Amniotic stem cell (primary cell): Measurements from ENCODE around the gene RFESD.
"Not testable (repeated sequence)": the region's sequence is repeated elsewhere in the genome, so short reads cannot be mapped to it uniquely, and the experiment has no call there.

Source experiments
- DNase-seq: peaks from one replicate; lab custom pipeline; 2025; lab: John Stamatoyannopoulos, UW

Gene RFESD

DNA sequence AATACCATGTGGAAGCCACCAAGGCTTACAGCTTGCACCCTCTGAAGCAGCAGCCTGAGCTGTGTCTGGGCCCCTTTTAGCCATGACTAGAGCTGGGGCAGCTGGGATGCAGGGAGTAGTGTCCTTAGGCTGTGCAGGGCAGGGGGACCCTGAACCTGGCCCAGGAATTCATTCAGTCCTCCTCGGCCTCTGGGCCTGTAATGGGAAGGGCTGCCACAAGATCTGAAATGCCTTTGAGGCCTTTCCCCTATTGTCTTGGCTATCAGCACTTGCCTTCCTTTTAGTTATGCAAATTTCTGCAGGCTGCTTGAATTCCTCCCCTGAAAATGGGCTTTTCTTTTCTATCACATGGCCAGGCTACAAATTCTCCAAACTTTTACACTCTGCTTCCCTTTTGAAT, 17.6 kb upstream of the RFESD start:
- no peak for DNase-seq

DNA sequence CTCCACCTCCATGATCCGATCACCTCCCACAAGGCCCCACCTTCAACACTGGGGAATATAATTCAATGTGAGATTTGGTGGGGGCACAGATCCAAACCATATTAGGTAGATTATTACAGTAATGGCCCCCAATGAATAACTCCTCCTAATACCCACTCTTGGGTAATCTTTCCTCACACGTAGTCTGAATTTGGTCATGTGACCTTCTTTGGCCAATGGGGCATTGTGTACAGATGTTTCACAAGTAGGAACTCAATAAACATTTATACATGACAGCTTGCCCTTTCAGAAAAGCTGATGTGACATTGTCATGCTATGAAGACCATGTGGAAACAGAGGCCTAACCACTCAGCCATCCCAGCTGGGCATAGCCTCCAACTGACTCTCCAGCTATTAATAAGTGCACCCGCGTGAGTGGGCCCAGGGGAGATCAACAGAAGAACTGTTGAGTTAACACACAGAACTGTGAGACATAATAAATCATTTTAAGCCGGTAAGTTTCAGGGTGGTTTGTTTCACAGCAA, 16.1 kb upstream of the RFESD start:
- no peak for DNase-seq

DNA sequence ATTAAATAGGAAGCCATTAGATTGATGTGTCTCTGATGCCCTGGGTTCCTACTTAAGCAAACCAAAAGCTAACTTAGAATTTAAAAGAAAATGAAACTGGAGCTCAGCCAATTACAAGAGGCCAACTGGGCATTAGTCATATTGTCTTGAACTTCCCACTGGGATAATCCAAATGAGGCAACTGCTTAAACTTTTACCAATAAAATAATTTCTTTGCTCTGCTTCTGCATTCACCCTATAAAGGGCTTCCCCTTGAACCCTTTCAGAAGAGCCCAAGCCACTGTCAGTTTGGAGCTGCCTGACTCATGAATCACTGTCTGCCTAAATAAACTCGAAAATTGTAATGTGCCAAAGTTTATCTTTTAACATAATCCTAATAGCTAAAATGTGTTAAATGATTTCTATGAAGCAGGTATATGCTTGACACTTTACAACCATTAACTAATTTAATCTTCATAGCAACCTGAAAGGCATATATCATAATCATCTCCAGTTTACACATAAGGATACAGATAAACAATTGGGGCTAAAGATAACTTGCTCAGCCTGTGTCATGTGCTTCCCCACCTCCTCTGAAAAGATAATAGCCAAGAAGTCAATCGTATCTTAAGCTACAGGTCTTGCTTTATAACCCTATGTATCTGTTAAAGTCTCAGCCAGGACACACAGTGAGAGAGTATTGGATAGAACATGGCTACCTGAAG, 15.2 kb upstream of the RFESD start:
- DNase-seq, result peak; percentile 63

DNA sequence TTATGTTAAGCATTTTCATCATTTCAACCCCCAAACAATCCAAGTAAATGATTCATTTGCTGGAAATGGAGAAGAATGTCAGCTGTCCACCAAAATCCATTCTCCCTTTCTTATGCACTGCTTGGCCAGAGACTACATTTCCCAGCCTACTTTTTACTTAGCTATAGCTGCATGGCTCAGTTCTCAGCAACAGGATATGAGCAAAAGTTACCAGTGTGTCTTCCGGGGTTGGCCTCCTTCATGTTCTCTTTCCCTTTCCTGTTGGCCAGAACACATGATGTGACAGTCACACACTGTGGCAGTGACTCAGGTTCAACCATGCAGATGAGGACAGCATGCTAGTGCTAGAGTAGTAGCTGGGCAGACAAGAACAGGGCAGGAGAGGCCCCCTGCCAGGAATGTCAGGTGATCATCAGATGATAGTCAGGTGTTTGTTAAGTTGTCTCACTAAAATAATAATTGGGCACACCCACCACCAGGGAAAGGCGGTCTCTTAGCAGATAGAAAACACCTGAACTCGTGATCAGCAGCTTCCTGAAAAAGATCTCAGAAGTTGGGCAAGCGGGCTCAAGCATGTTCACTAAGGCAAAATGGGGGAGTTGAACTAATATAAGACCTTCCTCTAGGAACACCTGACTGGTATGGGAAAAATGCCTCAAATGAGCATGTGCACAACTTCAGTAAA, 14.4 kb upstream of the RFESD start:
- DNase-seq, result no peak

DNA sequence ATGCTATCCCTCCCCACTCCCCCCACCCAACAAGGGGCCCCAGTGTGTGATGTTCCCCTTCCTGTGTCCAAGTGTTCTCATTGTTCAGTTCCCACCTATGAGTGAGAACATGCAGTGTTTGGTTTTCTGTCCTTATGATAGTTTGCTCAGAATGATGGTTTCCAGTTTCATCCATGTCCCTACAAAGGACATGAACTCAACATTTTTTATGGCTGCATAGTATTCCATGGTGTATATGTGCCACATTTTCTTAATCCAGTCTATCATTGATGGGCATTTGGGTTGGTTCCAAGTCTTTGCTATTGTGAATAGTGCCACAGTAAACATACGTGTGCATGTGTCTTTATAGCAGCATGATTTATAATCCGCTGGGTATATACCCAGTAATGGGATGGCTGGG, 13.6 kb upstream of the RFESD start:
- DNase-seq, result not testable (repeated sequence)

DNA sequence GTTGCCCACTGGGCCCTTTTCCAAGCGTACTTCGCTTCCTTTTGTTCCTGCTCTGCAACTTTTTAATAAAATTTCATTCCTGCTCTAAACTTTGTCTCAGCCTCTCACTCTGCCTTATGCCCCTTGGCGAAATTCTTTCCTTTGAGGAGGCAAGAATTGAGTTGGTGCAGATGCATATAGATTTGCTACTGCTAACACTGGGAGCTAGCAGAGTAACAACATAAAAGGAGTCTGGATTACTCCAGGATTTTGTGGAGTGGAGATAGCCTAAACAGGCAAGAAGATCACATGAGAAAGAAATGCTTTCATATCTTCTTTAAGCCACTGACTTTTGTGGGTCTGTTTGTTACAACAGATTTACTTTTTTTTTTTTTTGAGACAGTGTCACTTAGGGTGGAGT, 12.9 kb upstream of the RFESD start:
- no peak for DNase-seq

DNA sequence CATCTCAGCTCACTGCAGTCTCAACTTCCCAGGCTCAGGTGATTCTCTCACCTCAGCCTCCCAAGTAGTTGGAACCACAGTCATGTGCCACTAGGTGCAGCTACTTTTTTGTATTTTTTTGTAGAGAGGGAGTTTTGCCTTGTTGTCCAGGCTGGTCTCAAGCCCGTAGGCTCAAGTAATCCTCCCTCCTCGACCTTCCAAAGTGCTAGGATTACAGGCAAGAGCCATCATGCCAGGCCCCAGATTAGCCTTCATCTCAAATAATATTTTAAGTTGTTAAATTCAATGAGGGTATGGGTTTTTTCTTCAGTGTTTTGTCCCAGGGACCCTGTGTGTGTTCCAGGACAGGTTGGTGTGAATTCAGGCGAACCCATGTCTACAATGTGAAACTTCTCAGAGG, 12.5 kb upstream of the RFESD start:
- DNase-seq, result no peak

DNA sequence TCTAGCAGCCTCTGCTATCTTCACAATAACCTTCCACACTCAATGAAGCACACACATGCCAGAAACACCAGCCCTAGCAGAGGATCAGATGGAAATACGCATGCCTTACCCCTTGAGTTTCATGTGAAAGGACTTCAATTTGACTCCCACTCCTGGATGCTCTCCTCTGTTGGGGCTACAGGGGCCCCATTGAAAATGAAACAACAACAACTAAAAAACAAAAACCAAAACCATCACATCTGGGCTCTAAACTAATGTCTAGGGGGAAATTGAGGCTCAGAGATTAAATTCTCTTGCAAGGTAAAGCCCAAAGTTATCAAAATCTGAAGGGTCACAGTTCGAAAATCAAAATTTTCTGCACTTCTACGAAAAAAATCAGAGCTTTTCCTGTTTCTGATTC, 7.9 kb upstream of the RFESD start:
- DNase-seq, result no peak

DNA sequence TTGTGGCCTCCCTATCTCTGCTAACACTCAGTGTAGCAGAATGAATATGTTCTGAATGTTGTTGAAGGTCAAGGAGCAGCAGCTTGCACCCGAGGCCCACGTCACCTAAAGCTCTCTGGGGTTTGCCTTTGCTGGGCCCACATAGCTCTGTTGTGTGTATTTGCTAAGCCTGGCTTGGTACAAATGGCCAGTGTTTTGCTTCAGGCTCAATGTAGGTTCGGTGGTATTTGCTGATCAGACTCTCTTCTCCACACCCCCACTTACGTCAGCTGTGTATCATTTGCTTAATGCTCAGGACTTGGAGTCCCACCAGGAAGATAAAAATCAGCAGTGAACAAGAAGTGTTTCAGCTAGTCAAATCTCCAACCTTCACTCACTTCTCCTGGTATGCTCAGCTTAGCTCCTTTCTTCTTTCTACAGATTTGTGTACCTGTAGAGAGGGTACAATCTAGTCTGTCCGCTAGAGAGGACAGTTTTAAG, 4.8 kb upstream of the RFESD start:
- DNase-seq, result no peak

DNA sequence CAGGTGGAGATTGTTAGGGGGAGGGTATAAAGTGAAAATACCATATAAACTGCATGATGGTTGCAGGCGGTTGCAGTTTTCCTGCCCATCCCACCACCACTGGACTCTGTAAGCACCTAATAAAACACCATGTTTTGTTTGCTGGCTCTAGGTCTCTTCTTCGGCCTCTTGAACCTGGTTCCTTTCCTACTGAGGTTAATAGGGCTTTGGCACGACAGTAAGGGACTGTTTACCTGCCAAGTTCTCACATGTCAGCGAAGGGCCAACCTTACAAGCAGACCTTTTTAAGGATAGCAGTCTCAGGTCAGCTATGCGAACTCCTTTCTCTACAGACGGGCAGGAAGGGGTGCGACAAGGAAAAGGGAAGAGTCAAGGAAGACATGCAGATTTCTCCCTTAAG, 3.4 kb upstream of the RFESD start:
- DNase-seq, result no peak

DNA sequence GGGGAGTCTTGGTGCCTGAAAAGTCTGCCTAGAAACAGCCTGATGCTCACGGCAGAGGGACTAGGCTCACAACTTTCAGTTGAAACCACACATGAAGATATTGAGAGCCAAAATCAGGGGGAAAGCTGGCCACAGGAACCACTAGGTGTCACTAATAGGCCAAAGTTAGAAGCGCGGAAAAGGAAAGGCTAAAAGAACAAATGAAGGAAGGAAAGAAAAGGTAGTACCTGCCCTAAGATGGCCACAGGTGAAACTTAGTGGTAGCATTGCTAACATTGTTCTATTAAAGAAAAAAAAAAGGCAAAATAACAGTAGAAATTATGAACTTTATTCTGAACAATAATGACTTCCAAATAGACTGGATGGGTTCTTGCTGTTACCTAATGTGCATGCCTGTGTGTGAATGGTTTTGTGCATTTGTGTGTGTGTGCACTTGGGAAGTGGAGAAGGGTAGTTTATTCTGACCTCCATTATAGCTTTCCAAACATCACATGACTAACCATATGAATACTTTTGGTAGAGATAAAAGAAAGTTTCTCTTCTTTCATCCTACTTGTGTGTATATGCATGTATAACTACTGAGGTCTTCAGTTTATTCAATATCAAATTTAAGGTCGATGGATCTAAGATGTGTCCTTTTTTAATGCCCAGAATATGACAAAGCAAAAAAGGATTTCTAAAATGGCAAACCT, 2.1 kb upstream of the RFESD start:
- DNase-seq, result no peak

DNA sequence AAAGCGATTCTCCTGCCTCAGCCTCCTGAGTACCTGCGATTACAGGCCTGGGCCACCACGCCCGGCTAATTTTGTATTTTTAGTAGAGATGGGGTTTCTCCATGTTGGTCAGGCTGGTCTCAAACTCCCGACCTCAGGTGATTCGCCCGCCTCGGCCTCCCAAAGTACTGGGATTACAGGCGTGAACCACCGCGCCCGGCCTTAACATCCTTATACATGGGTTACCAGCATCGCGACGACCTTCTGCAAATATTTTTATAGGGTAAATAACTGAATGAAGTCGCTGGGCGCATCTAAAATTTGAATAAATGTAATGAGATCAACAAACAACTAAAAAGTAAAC, 380 bp upstream of the RFESD start:
- DNase-seq, result not testable (repeated sequence)

DNA sequence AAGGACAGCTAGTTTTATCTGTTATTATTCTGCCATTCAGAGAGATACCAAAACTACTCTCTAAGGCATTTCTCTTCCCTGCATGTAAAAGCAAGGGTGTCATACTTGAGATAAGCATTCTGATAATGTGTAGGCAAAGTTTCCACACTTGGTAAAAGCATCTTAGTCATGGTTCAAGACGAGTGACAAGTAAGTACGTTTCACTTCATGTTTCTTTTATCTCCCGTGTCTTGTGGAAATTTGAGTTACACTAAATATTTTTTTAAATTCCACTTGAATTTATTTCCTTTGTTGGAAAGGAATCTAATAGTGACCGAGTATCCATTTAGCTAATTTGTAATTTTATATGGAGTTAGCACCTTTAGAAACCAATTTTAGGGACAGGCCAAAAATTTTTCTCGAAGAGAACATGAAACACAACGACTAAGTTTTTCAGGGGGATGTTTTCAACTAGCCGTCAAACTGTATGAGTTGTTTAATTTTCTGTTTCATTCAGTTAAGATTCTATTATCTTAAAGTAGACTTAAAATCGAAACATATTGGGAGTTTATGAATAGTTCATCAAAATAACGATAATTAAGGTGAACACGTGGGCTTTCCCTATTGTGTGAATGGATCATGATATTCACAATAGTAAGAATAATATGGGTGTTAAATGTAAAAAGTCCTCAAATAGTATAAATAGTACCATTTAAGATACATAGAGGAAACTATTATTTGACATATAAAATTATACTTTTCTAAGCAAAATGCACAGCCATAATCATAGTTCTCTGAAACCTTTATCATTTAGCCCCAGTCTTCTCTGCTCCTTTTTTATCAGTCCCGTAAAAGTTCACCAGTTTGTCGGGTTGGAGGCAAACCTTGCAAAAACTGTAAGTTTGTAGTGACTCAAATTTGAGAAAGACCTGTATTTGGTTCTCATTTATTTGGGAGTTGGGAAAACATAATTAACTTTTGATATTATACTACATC, 1.6 kb downstream of the RFESD start:
- no peak for DNase-seq

DNA sequence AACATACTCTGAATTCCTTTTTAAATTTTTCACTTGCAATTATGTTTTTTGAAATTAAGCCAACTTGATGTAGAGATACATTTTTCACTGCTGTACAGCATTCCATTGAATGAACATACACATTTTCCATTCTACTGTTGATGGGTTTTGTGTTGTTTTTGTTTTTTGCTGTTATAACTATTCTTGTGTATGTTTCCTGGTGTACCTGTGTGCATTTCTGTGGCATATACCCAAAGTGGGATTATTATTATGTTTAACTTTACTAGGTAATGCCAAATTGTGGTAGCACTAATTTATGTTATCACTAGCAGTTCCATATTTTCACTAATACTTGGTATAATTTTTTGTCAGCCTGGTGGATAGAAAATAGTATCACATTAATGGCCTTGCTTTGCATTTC, 2.7 kb downstream of the RFESD start:
- DNase-seq, result no peak

DNA sequence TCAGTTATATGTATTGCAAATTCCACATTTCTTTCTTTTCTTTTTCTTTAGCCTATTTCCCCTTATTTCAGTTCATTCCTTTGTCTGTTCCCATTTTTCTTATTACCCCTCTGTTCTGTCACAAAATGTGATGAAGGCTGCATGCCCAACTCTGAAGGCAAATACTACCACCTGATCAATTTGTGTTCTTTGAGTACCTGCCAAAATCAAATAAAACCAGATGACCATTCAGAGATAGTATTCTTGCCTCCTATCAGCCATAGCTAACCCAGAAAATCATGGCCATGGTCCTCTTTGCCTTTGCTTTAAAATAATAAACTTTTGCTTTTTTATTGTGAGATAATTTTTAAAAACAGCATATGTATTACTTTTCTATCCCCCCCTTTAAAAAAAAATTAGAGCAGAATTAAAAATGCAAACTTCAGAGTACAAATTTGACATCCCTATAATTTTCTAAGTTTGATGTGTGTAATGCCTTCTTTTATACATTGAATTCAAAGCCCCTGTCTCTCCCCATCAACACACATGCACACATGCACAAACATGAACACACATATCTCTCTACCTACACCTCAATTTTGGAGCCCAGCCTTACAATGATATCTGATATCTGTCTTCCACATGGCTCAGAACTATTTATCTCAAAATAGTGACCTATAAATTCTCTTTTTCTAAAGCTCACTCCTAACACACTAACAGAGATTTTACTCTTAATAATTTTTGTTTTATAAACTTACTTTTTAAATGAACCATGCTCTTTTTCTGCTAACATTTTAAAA, 3.5 kb downstream of the RFESD start:
- DNase-seq, result no peak

DNA sequence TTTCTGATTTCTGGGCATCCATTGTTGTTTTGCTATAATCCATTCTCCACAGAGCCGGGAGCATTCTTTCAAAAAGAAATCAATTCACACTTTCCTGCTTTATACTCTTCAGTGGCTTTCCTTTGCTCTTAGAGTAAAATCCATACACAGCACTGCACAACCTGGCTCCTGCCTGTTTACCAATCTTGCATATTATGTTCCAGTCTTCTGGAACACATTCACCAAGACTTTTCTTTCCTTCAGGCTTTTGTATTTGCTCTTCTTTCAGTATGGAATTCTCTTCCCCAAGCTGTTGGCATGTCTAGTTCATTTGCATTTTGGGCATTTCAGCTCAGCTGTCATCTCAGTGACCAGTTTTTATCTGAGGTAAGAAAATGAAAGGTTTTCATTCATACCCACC, 6.3 kb downstream of the RFESD start:
- no peak for DNase-seq

DNA sequence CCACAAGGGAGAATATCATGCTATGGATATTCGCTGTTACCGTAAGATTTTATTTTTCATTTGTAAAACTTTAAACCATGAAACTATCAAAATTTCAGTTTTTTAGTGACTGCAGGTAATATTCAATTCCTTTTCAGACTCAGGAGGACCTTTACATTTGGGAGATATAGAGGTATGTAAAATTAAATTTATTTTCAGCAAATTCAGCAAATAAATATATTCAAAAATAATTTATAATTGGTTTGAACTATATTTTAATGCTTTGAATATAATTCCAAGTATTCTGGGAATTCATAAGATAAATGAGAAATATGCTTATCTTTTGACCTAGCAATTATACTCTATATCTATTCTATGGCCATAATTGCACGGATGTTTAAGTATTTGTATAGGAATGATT, 7.6 kb downstream of the RFESD start:
- DNase-seq, result no peak

DNA sequence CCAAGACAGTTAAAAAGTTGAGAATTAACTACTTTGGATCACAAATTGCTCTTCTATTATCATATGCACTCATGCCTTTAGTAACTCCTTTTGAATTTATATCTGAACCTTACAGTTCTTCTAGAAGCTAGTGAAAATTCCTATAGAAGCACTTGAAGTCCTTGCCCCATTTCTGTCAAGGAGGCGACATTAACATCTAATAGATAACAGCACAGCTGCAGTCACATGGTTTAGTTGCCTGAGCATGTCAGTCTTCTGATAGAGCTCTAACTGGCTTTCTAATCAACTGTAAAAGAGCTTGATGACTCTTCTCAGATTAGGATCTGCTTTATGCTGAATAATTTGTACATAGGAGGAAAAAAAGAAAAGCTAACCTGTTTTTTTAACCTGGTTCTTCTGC, 9.0 kb downstream of the RFESD start:
- DNase-seq, result no peak

DNA sequence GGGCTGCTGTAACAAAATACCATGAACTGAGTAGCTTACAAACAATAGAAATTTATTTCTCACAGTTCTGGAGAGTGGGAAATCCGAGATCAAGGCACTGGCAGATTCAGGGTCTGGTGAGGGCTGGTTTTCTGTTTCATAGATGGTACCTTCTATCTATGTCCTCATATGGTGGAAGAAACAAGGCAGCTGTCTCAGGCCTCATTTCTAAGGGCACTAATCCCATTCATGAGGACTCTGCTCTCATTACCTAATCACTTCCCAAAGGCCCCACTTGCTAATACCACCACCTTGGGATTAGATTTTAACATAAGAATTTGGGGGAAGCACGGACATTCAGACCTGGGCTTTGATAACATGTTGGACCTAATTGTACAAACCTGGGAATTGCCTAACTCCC, 13.5 kb downstream of the RFESD start:
- no peak for DNase-seq

DNA sequence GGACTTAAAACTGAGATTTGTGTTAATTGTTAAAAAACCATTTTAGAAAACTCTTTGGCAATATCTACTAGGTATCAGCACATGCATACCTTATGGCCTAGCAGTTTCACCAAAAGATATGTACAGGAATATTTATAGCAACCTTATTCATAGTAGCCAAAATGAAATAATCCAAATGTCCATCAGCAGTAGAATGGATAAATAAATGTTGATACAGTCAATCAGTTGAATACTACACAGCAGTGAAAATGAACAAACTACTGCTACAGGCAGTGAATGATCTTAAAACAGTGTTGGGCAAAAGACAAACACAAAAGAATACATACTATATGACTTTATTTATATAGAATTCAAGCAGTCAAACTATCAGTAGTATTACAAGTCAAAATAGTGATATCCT, 16.4 kb downstream of the RFESD start:
- no peak for DNase-seq

DNA sequence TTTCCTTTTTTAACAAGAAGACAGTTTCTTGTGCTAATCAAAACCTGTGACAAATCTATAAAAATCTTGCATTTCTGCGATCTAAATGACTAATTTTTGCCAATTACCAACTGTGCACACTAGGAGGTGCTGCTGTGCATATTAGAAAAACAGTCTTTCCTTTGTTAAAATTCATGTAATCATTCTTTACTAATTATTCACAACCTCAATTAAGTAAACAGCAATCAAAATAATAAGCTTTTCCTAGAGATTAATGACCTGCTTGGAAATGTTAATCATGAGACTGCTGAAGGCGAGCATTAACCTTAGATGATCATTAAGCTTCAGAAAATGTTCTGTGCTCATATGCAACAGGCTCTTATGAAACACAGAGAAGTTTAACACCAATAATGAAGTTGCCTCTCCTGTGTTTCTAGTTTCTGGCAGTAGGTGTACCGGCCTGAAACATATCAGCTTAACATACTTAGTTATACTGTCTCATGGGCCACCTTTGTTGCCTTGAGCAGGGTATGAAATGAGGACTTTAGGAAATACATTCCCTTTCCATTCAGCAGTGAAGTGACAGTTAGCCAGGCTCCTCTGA, 17.7 kb downstream of the RFESD start:
- no peak for DNase-seq
